WERI-Rb-1 (cell line): ENCODE data around the gene MBP.

Experiments
- DNase-seq: peaks from one replicate; pipeline ENCODE4 v3.0.0-alpha.2; 2020
- H3K27ac ChIP-seq: fragments of 250-450 bp; sonication (Bioruptor Pico); 2 replicates; pipeline ENCODE4 v1.5.1; 2020; ENCODE audit warnings: mild to moderate bottlenecking, moderate library complexity
- H3K27me3 ChIP-seq: fragments of 250-450 bp; sonication (Bioruptor Pico); 2 replicates; pipeline ENCODE4 v1.5.1; 2021; ENCODE audit warnings: mild to moderate bottlenecking, low read depth, moderate library complexity; ENCODE audit not compliant: insufficient read depth, severe bottlenecking
- H3K36me3 ChIP-seq: fragments of 250-450 bp; sonication (Bioruptor Pico); 2 replicates; pipeline ENCODE4 v1.5.1; 2020; ENCODE audit warnings: mild to moderate bottlenecking, moderate library complexity
- H3K4me3 ChIP-seq: 2 replicates; pipeline ENCODE4 v1.5.1; 2011; ENCODE audit warnings: low read depth, mild to moderate bottlenecking, control low read depth, low read length
- H3K9me3 ChIP-seq: fragments of 250-450 bp; sonication (Bioruptor Pico); 2 replicates; pipeline ENCODE4 v1.5.1; 2021; ENCODE audit warnings: mild to moderate bottlenecking, moderate library complexity; ENCODE audit not compliant: severe bottlenecking
- CTCF ChIP-seq: IDR thresholded peaks from 2 replicates; pipeline ENCODE4 v1.5.1; 2011; ENCODE audit warnings: low read depth, mild to moderate bottlenecking, control low read depth, inconsistent platforms, low read length

Gene MBP

DNA sequence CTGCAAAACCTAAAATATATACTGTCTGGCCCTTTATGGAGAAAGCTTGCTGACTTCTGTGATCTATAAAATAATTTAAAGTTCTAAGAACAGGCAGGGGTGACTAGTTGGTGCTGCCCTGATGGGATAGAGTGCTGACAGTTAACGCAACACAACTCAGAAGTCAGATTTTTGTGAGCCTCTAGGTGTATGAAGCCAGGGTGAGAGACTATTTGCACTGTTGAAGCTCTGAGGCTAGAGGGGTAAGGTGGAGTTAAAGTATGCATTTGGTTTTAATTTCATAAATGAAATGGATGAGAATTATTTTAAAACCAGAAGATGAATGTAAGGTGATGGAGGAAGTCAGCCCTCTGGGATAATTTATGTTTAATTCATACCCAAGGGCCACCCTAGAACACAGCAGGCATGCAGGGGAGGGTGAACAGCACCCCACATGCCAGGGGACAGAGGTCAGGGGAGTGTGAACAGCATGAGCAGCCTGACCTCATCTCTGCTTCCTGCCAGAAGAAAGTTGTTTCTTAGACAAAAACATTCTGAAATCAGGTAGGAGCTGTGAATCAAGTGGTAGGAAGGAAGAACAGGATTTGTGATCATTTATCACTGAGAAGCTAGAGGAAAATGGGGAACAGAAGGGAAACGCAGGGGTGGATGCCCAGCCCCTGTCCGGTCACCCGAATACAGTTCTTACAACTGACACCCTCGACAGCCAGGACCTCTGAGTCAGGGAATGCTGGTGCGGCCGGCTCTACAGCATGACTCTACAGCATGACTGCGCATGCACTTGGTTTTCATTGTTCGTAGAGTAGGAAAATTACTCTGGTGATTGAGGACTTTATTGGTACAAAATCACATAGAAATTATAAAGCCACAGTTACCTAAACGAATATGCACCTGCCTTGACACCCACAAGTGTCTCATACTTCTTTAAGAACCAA, 93.1 kb downstream of the MBP start:
- Histone ChIP-seq H3K9me3 (no peaks in the 10 kb centered on the region), H3K4me3 (no peak overlapping the region), H3K27me3 (peaks cover 8% of the 10 kb centered on the region), H3K36me3 (no peaks in the 10 kb centered on the region), H3K27ac (no peak overlapping the region)
- no peak for DNase-seq
- no peak for TF ChIP-seq CTCF

GRCh38 chr18:77038182-77038858, 94.3 kb downstream of the MBP start:
- no peak for TF ChIP-seq CTCF
- Histone ChIP-seq H3K27ac (no peak overlapping the region), H3K9me3 (no peaks in the 10 kb centered on the region), H3K27me3 (peaks cover 8% of the 10 kb centered on the region), H3K36me3 (no peaks in the 10 kb centered on the region), H3K4me3 (no peak overlapping the region)
- no peak for DNase-seq

DNA sequence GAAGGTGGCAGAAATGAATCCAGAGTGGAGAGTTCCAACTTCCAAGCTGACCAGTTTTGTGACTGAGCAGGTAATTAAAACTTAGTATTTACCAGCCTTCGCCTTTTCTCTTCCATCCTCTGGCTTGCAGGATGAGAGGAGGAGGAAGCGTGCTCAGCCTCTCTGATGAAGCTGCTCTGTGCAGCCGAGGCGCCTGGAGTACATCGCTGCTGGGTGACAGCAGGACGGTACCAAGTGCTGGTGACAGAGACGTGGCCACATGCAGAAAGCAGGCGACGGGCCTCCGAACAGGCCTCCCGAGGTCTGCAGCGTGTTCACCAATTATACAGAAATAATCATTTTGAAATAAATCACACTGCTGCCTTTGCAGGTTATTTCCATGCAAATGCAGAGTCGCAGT, 95.0 kb downstream of the MBP start:
- TF ChIP-seq CTCF = no peak
- Histone ChIP-seq H3K27ac (no peak overlapping the region), H3K27me3 (peaks cover 8% of the 10 kb centered on the region), H3K9me3 (no peaks in the 10 kb centered on the region), H3K4me3 (no peak overlapping the region), H3K36me3 (no peaks in the 10 kb centered on the region)
- no peak for DNase-seq

DNA sequence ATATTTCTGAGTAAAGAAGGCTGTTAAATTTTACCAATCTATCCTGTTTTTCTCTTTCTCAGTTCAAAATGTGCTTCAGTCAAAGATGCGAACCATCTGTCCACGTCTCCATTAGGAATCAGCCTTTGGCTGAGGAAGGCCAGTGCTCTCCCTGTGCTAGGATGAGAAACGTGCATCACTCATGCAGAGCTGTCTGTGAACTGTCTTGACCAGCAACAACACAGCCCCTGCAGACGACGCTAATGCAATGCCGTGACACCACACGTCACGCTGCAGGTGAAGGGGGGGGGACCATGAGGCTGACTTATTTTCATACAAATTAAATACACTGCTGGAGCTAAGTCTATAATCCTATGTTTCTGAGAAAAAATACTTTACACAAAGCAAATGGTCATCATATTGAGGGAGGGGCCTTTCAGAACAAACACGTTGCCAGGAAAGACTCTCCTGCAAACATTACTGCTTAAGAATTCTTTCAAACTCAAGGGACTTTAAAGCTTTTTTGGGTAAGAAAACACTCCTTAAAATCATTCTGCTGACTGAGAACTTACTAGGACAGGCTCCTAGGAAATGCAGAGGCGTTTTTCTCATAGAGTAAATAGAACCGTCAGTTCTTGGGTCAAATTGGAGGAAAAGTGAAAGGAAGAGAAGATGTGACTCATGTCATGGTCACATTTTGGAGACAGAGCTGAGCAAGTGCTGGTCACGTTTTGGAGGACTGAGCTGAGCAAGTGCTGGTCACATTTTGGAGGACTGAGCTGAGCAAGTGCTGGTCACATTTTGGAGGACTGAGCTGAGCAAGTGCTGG, 97.0 kb downstream of the MBP start:
- Histone ChIP-seq H3K36me3 (no peaks in the 10 kb centered on the region), H3K27ac (no peak overlapping the region), H3K27me3 (peaks cover 8% of the 10 kb centered on the region), H3K4me3 (no peak overlapping the region), H3K9me3 (no peaks in the 10 kb centered on the region)
- no peak for TF ChIP-seq CTCF
- no peak for DNase-seq

GRCh38 chr18:77033575-77033974, 99.0 kb downstream of the MBP start:
- H3K4me3 ChIP-seq = no peak overlapping the region
- H3K27me3 ChIP-seq = peaks cover 8% of the 10 kb centered on the region
- no peak for DNase-seq
- no peak overlapping the region for H3K27ac ChIP-seq
- TF ChIP-seq CTCF = no peak
- H3K36me3 ChIP-seq = no peaks in the 10 kb centered on the region
- no peaks in the 10 kb centered on the region for H3K9me3 ChIP-seq
